HepG2 (cell line): Measurements from ENCODE around the gene ATRN. TPM values are rescaled to one million over a fixed set of nuclear protein-coding genes. Genes with fewer than 3 reads are reported as not detected.

ENCODE experiments used
- ASH2L ChIP-seq: fragments of 300-600, 200-600 bp; sonication (generic); IDR thresholded peaks from 2 replicates; pipeline ENCODE4 v1.7.0; 2017; ENCODE audit warnings: low read depth, mild to moderate bottlenecking, moderate library complexity, mixed read lengths, low read length; ENCODE audit not compliant: insufficient read length
- DNMT3B ChIP-seq: conservative IDR thresholded peaks from 2 replicates; pipeline ENCODE4 v1.6.1; 2016; ENCODE audit warnings: missing biosample characterization, control low read depth
- FOXA1 ChIP-seq, 2 experiments: fragments of 450-650 bp in 1 of 2; sonication (generic) in 1 of 2; formaldehyde crosslinking in 1 of 2; IDR thresholded peaks; 2 replicates each; pipeline versions ENCODE4 v1.4.0 to v1.6.1; 2016 to 2020; ENCODE audit warnings: missing genetic modification reagents in 1 of 2
- FOXC1 ChIP-seq: sonication (generic); formaldehyde crosslinking; IDR thresholded peaks from 2 replicates; pipeline ENCODE4 v1.8.0; 2022; ENCODE audit warnings: mild to moderate bottlenecking, missing genetic modification reagents, borderline replicate concordance
- FOXK2 ChIP-seq: fragments of 450-650 bp; IDR thresholded peaks from 2 replicates; pipeline ENCODE4 v1.6.1; 2016
- IRF2 ChIP-seq: IDR thresholded peaks from 2 replicates; pipeline ENCODE4 v1.6.1; 2018; ENCODE audit warnings: missing genetic modification reagents, missing compliant biosample characterization
- JUND ChIP-seq: sonication (generic); formaldehyde crosslinking; IDR thresholded peaks from 2 replicates; pipeline ENCODE4 v1.8.0; 2022; ENCODE audit warnings: mild to moderate bottlenecking, missing genetic modification reagents
- MEF2D ChIP-seq: sonication (generic); formaldehyde crosslinking; IDR thresholded peaks from 2 replicates; pipeline ENCODE4 v1.5.1; 2020; ENCODE audit warnings: mild to moderate bottlenecking, missing genetic modification reagents
- MLLT10 ChIP-seq: sonication (generic); formaldehyde crosslinking; IDR thresholded peaks from 2 replicates; pipeline ENCODE4 v1.4.0; 2020; ENCODE audit warnings: missing genetic modification reagents
- NCOA5 ChIP-seq: sonication (generic); formaldehyde crosslinking; IDR thresholded peaks from 2 replicates; pipeline ENCODE4 v1.4.0; 2020; ENCODE audit warnings: missing genetic modification reagents
- NFIC ChIP-seq: IDR thresholded peaks from 2 replicates; pipeline ENCODE4 v1.6.1; 2012; ENCODE audit warnings: mild to moderate bottlenecking, low read length, inconsistent platforms
- RBM22 ChIP-seq: fragments of 200-400 bp; formaldehyde crosslinking; optimal IDR thresholded peaks from 2 replicates; pipeline ENCODE3; 2017; ENCODE audit warnings: mild to moderate bottlenecking, low read length, moderate library complexity
- SNAI1 ChIP-seq: sonication (generic); formaldehyde crosslinking; IDR thresholded peaks from 2 replicates; pipeline ENCODE4 v1.5.0; 2020; ENCODE audit warnings: mild to moderate bottlenecking, missing genetic modification reagents, borderline replicate concordance
- ZFY ChIP-seq: sonication (generic); formaldehyde crosslinking; IDR thresholded peaks from 2 replicates; pipeline ENCODE4 v1.4.0; 2020; ENCODE audit warnings: missing genetic modification reagents
- ZNF235 ChIP-seq: sonication (generic); formaldehyde crosslinking; IDR thresholded peaks from 2 replicates; pipeline ENCODE4 v1.8.1; 2023; ENCODE audit warnings: mild to moderate bottlenecking, missing genetic modification reagents, borderline replicate concordance
- ZNF24 ChIP-seq: fragments of 450-650 bp; IDR thresholded peaks from 2 replicates; pipeline ENCODE4 v1.6.1; 2017; ENCODE audit warnings: antibody characterized with exemption, mild to moderate bottlenecking
- ZNF282 ChIP-seq: fragments of 450-650 bp; IDR thresholded peaks from 2 replicates; pipeline ENCODE4 v1.6.1; 2018; ENCODE audit not compliant: partially characterized antibody
- ZNF3 ChIP-seq: IDR thresholded peaks from 2 replicates; pipeline ENCODE4 v1.7.0; 2017; ENCODE audit warnings: inconsistent platforms
- ZNF432 ChIP-seq: sonication (generic); formaldehyde crosslinking; IDR thresholded peaks from 2 replicates; pipeline ENCODE4 v1.5.0; 2020; ENCODE audit warnings: missing genetic modification reagents, mild to moderate bottlenecking, borderline replicate concordance
- ZNF547 ChIP-seq: sonication (generic); formaldehyde crosslinking; IDR thresholded peaks from 2 replicates; pipeline ENCODE4 v1.5.1; 2020; ENCODE audit warnings: mild to moderate bottlenecking, missing genetic modification reagents
- ZNF550 ChIP-seq: sonication (generic); formaldehyde crosslinking; IDR thresholded peaks from 2 replicates; pipeline ENCODE4 v1.4.0; 2020; ENCODE audit warnings: mild to moderate bottlenecking, missing genetic modification reagents, borderline replicate concordance
- ZNF558 ChIP-seq: sonication (generic); formaldehyde crosslinking; IDR thresholded peaks from 2 replicates; pipeline ENCODE4 v1.9.0; 2022; ENCODE audit warnings: mild to moderate bottlenecking, missing genetic modification reagents, borderline replicate concordance
- ZNF598 ChIP-seq: sonication (generic); formaldehyde crosslinking; IDR thresholded peaks from 2 replicates; pipeline ENCODE4 v1.5.1; 2020; ENCODE audit warnings: mild to moderate bottlenecking, missing genetic modification reagents, borderline replicate concordance
- ZNF605 ChIP-seq: sonication (generic); formaldehyde crosslinking; IDR thresholded peaks from 2 replicates; pipeline ENCODE4 v1.8.0; 2022; ENCODE audit warnings: mild to moderate bottlenecking, missing genetic modification reagents
- polyA plus RNA-seq, 8 experiments: library from polyadenylated mRNA; depleted of rRNA in 3 of 8; stranded (reverse) in 7 of 8; unstranded in 1 of 8; fragments of >200 nt; fragmentation: Illumina TruSeq in 4 of 8; extraction: Trizol in 4 of 8; gene quantifications; 2 replicates each; pipeline versions ENCODE4 v1.2.1 to v1.2.3, GENCODE V29; 2011 to 2016; ENCODE audit warnings: low read depth in 4 of 8, missing spikeins in 1 of 8, mixed read lengths in 1 of 8; ENCODE audit not compliant: insufficient read depth in 1 of 8
- total RNA-seq, 5 experiments: library from RNA; depleted of rRNA; stranded (reverse); fragments of >200 nt; fragmentation: Illumina TruSeq; extraction: Trizol; gene quantifications; 2 replicates each; pipeline ENCODE4 v1.2.3, GENCODE V29; 2016; ENCODE audit warnings: low read depth in 1 of 5
- TF ChIP-seq, protein P1 (sequence below): sonication (generic); formaldehyde crosslinking; IDR thresholded peaks from 2 replicates; pipeline ENCODE4 v1.4.0; 2020; ENCODE audit warnings: missing genetic modification reagents, borderline replicate concordance
- TF ChIP-seq, protein P2 (sequence below): sonication (generic); formaldehyde crosslinking; IDR thresholded peaks from 2 replicates; pipeline ENCODE4 v1.5.1; 2020; ENCODE audit warnings: mild to moderate bottlenecking, missing genetic modification reagents, borderline replicate concordance
- TF ChIP-seq, protein P3 (sequence below): sonication (generic); formaldehyde crosslinking; IDR thresholded peaks from 2 replicates; pipeline ENCODE4 v1.8.1; 2023; ENCODE audit warnings: missing genetic modification reagents, mild to moderate bottlenecking, borderline replicate concordance

Gene ATRN
- total and polyA plus RNA-seq, 2 of the 13 experiments (the other 11 are each of a cell fraction or from before 2014, with no cell fraction given), result 44.2 to 81.1 TPM

- TF ChIP-seq, protein P1, sequence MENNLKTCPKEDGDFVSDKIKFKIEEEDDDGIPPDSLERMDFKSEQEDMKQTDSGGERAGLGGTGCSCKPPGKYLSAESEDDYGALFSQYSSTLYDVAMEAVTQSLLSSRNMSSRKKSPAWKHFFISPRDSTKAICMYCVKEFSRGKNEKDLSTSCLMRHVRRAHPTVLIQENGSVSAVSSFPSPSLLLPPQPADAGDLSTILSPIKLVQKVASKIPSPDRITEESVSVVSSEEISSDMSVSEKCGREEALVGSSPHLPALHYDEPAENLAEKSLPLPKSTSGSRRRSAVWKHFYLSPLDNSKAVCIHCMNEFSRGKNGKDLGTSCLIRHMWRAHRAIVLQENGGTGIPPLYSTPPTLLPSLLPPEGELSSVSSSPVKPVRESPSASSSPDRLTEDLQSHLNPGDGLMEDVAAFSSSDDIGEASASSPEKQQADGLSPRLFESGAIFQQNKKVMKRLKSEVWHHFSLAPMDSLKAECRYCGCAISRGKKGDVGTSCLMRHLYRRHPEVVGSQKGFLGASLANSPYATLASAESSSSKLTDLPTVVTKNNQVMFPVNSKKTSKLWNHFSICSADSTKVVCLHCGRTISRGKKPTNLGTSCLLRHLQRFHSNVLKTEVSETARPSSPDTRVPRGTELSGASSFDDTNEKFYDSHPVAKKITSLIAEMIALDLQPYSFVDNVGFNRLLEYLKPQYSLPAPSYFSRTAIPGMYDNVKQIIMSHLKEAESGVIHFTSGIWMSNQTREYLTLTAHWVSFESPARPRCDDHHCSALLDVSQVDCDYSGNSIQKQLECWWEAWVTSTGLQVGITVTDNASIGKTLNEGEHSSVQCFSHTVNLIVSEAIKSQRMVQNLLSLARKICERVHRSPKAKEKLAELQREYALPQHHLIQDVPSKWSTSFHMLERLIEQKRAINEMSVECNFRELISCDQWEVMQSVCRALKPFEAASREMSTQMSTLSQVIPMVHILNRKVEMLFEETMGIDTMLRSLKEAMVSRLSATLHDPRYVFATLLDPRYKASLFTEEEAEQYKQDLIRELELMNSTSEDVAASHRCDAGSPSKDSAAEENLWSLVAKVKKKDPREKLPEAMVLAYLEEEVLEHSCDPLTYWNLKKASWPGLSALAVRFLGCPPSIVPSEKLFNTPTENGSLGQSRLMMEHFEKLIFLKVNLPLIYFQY (CRISPR knock-in tag), result peak; percentile 52; the same call in 1 of the 2 replicates
- TF ChIP-seq JUND (CRISPR knock-in tag) (no peak; the same call in 1 of the 2 replicates), ZNF3 (CRISPR knock-in tag) (peak; percentile 61; the same call in 1 of the 2 replicates), MLLT10 (CRISPR knock-in tag) (no peak), FOXC1 (CRISPR knock-in tag) (no peak), ASH2L (peak; percentile 81), FOXA1 (IDR thresholded peaks at IDR 0.05) (no peak), FOXA1 (CRISPR knock-in tag; IDR thresholded peaks at IDR 0.05) (peak; percentile 96), ZNF432 (CRISPR knock-in tag) (no peak), NFIC (peak; percentile 86), ZFY (CRISPR knock-in tag) (peak; percentile 75), ZNF605 (CRISPR knock-in tag) (no peak; the same call in 1 of the 2 replicates), RBM22 (no peak), ZNF558 (no peak), ZNF547 (CRISPR knock-in tag) (no peak), DNMT3B (CRISPR knock-in tag) (peak; percentile 90), ZNF598 (CRISPR knock-in tag) (no peak), IRF2 (CRISPR knock-in tag) (peak; percentile 87), ZNF550 (CRISPR knock-in tag) (no peak), ZNF282 (no peak), FOXK2 (peak; percentile 92), ZNF235 (CRISPR knock-in tag) (no peak), NCOA5 (CRISPR knock-in tag) (no peak), MEF2D (CRISPR knock-in tag) (peak; percentile 94), SNAI1 (no peak), ZNF24 (no peak)
- TF ChIP-seq, protein P2, sequence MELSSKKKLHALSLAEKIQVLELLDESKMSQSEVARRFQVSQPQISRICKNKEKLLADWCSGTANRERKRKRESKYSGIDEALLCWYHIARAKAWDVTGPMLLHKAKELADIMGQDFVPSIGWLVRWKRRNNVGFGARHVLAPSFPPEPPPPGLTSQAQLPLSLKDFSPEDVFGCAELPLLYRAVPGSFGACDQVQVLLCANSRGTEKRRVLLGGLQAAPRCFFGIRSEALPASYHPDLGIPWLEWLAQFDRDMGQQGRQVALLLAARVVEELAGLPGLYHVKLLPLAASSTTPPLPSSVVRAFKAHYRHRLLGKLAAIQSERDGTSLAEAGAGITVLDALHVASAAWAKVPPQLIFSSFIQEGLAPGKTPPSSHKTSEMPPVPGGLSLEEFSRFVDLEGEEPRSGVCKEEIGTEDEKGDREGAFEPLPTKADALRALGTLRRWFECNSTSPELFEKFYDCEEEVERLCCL, result no peak
- TF ChIP-seq, protein P3, sequence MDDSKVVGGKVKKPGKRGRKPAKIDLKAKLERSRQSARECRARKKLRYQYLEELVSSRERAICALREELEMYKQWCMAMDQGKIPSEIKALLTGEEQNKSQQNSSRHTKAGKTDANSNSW, result no peak
Measured at GRCh38 chr20:3541887-3542721, 71.3 kb downstream of the ATRN start (continued).
